HG02840 (cell line): Measurements from ENCODE around the gene MARCHF9.
A peak's percentile ranks its signal among the peaks of the same experiment; 100 is the strongest.

Experiments used
- ATAC-seq: cut with Tn5 transposase; IDR thresholded peaks from one replicate; pipeline ENCODE4 v1.9.1; 2021; ENCODE audit warnings: mild to moderate bottlenecking, moderate library complexity, moderate number of reproducible peaks; ENCODE audit not compliant: unreplicated experiment, low FRiP score

The MARCHF9 gene

DNA sequence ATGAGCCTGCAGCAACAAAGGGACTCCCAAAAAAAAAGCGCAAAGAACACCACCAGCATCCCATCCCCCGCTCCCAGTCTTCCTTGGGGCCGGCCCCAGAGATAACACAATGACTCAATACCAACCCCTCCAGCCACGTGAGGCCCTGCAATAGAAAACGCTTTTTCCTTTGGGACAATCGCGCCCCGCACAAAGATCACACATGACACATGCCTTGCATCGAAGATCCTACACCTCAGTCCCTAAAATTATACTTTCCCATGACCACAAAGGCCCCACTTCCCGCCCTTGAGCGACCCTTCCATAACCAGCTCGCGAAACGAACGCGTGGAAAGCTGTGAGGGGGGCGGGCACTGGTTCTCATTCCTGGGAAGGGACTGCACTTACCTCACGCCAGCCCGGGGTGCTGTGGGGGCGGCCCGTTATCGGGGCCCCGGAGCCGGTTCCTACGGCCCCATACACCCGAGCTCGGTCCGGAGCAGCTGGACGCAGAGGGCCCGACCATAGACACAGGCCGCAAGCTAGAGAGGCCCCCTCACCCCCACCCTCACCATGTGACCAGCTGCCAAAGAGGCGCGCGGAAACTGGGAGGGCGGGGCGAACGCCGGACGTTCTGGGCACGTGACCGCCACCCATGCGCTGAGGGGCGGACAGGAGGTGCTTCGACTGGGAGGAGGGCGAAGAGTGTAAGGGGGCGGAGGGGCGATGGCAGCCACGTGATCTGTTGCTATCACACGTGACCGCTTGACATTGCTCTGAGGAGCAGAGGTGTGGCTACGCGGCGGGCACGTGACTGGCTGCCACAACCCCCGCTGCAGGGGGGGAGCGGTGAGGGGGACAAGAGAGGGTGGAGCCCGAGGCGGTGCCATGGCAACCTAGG lies 2.9 kb upstream of the MARCHF9 start, which contains the start of gene CDK4:
CDK4 (minus strand) TSS at position 523 of the 880 bp plus-strand sequence. CDS start 593 bp downstream, outside the sequence.
- peak; percentile 70 for ATAC-seq

DNA sequence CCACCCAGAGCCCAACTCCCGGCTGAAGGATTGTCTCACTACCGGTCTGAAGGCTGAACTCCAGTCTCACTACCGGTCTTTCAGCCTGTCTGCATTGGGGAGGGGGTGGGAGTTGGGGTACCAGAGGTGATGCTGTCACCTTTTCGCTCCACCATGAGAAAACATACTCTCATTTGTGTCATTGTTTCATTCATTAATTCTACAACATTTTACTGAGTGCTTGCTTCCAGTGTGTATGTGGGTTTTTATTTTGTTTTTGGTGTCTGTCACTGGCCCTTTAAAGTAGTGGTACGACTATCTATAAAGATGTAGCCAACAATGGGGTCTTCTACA lies 2.3 kb upstream of the MARCHF9 start:
- no peak for ATAC-seq

DNA sequence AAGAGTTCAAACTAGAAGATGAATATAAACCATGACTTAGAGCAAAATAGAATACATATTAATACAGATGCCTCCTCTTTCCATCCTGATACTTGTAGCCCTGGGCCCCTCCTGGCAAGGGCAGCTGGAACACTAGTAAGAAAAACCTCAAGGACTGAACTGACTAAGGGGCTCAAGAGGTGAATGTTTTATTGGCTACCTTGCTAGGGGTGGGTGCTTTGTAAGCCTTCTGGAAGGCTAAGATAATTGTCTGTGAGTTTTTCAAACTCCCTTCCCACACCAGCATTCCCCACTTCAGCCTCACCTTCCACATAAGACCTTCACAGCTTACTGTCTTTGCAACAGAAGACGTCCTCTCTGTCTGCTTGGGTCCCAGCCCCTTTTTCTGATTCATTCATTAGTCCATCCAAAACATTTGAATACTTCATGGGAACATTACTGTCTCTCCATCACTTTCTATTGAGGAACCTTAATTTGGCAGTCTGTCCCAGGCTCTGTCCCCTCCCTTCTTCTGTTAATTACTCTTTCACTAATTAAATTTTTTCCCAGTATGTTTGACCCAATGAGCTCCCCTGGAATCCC lies 1.1 kb upstream of the MARCHF9 start:
- no peak for ATAC-seq

DNA sequence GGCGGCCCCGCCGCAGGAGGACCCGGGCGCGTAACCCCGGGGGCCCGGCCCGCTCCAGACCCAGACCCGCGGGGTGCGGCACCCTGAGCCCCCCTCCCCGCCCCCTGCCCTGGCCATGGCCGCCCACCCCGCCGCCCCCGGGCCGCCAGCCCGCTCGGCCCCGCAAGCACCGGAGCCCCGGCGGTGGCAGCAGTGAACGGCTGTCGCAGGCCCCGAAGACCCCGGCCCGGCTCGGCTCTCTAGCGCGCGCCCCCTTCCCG lies 221 bp downstream of the MARCHF9 start:
- ATAC-seq = no peak

DNA sequence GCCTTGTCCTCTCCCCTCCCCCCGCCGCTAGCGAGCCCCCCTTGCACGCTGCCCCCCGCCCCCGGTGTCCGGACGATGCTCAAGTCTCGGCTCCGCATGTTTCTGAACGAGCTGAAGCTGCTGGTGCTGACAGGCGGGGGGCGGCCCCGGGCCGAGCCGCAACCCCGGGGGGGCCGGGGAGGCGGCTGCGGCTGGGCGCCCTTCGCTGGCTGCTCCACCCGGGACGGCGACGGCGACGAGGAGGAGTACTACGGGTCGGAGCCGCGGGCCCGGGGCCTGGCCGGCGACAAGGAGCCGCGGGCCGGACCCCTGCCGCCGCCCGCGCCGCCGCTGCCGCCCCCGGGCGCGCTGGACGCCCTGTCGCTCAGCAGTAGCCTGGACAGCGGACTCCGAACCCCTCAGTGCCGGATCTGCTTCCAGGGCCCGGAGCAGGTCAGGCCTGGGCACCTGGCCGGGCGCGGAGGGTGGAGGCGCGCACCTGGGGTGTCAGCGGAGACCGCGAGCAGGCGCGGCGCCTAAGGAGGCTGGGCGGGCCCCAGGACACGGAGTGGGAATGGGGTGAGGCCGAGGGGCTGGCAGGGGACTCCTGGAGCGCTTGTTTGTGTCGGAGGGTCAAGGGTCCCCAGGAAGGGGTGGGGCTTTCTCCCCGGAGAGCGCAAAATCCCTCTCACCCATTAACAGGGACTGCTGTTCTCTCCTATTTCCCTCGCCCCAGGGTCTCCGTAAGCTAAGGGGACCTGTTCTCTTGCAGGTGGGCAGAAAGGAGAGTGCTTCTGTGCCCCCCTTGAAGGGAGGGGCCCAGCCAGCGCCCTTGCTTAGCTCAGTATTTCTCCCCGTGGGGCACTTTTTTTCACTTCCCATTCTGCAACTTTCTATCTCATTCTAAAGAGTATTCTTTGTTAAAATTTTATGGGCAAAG lies 810 bp downstream of the MARCHF9 start:
- no peak for ATAC-seq

DNA sequence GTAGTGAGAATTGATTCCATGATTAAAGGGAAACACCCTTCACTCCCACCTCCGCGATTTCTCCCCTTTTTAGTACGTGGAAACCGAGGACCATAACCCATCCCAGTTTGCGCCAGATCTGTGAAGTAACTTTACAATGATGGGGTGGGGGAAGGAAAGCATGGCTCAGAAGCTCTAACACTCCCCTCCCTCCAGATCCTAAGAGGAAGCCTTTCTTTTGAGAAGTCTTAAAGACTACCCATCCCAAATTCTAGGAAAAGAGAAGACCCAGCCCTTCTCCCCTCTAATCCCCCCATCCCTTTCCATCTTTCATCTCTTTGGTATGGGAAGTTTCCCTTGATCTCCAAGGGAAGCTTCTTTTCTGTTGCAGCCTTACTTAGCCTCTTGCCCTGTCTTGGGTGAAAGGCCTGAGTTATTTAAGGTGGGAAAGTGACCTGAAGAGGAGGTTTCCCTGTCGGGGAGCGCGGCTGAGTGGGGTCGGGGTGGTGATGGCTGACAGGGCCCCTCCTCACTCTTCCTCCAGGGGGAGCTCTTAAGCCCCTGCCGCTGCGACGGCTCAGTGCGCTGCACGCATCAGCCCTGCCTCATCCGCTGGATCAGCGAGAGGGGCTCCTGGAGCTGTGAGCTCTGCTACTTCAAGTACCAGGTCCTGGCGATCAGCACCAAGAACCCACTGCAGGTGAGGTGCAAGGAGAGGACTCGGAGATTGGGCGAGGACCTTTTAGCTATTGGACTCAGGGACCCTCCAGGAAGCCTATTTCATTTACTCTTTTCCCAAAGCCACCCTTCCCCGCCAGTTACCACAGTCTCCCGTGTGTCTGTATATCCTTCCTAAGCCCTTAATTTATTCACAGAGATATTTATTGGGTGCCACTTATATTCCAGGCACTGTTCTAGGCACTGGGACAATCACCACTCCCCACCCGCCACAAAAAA lies 1.8 kb downstream of the MARCHF9 start:
- no peak for ATAC-seq

DNA sequence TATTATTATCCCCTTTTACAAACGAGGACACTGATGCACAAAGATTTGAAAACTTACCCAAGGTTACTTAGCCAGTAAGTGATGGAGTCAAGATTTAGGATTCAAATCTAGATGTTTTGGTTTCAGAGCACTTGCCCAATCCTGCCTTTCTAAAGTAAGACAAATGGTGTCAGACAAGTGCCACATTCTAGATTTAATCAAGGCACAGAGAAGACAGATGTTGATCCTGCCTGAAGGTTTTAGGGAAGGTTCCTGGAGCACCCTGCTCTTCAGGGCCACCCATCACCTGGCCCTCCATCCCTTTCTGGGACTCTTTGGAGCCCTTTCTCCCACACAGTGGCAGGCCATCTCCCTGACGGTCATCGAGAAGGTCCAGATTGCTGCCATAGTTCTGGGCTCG lies 2.9 kb downstream of the MARCHF9 start:
- ATAC-seq = no peak

DNA sequence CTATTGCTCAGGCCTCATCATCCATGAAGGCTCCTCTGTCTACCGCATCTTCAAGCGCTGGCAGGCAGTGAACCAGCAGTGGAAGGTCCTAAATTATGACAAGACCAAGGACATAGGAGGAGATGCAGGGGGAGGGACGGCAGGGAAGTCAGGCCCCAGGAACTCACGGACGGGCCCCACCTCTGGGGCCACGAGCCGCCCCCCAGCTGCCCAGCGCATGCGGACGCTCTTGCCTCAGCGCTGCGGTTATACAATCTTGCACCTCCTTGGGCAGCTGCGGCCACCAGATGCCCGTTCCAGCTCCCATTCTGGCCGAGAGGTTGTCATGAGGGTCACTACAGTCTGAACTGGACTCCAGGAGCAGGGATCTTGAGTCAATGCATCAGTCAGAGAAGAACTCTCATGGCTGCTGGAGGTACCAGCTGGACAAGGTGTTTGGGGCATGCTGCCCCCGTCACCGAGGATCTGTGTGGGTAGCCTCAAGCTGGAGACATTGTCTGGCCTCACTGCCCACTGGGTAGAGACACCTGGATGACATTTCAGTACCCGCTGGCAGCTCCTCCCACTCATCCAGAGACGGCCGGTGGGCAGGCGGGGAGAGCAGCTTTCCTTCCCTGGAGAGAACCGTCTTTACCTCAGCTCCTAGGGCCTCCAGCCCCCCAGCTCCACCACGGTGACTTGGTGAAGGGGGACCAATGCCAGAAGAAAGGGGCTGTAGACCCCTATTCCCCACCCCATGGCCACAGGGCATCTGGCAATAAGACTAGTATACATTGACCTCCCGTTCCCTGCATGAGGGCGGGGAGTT lies 3.9 kb downstream of the MARCHF9 start:
- no peak for ATAC-seq

DNA sequence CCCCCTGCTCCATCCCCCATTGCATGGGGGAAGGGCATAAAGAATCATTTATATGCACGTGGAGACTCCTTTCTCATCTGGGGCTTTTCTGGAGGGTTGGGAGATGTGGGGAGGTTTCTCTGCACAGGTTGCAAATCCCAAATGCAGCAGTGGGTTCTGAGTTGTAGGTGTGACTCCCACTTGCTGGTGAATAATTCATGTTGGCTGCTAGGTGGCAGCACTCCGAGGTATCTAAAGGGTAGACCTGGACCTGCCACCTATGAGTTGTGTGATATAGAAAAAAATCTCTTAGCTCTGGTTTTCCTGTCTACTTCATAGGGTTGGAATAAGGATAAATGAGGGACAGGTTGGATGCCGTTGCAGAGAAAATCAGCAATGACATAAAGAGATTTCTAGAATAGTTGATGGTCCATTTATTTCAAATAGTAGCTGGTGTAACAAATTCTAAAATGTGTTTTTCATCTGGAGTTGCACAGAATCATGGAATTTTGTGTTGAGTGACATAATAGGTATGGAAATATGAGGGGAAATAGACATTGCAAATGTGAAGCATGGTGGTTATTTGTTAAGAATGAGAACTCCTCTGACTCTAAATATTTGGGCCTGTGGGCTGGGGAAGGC lies 4.6 kb downstream of the MARCHF9 start:
- ATAC-seq = no peak

DNA sequence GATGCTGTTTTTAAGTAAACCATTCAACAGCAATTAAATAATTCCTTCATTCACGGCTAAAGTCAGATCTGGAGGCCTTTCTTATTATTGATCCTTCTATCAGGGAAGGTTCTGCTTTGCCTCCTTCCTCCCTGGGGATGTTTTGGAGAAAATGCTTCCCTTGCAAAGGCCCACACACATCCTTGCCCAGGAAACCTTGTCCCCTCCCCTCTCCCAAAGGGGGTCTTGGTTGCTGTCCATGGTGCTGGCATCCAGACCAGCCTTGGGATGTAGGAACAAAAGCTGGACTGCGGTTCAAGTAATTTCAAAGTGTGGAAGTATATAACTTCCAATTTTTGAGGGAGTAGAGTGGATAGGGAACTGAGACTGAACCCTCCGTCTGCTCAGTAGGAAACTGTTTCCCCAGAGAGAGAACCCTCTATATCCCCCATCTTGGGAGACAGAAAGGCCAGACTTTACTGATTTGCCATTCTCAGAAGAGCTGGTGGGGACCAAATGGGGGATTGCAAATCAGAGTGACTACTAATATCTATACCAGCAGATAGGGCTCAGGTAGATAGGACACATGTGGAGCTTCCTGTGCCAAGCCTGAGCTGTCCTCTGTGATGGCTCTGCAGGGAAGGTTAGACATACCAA lies 5.6 kb downstream of the MARCHF9 start:
- ATAC-seq = no peak

DNA sequence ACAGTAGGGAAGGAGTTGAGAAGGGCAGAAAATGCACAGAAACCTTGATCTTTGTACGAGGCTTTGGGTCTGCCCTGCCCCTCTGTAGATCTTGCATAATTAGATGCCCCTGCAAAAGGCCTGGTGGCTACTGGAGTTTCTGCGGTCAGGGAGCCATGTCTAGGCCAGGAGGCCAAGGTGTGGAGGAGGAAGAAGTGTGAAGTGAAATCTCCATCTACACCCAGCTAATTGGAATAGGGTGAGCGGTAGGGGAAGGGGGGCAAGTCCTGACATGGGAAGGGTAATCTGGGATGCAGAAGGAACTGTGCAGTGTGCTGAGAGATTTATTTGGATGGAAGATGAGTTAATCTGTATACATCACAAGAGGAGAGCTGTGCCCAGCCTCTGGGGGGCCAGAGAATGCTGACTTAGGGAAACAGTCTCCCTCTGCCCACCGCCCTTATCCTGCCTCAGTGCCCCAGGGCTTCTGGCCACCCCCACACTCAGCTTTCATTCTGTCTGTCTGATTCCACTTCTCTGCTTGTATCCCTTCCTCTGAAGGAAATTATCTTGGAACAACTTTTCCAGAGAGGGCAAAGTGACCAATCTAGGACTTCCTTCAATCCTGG lies 6.6 kb downstream of the MARCHF9 start:
- ATAC-seq = no peak

DNA sequence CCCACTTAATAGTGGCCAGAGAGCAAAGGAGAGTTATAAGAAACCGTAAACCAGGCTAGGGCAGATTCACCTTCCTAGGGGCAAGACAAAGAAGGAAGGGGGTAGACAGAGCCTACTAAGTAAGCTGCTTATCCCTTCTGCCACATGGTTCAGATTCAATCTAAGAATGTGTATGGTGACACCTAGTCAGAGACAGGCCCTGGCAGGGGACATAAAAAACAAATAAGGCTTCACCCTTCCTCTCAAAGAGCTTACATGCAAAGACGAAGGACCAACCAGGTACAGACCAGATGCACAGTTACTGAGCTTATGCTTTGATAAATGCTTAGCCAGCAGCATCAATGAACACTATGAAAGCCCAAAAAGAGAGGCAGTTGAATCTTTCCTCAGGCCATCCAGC lies 7.6 kb downstream of the MARCHF9 start:
- no peak for ATAC-seq

DNA sequence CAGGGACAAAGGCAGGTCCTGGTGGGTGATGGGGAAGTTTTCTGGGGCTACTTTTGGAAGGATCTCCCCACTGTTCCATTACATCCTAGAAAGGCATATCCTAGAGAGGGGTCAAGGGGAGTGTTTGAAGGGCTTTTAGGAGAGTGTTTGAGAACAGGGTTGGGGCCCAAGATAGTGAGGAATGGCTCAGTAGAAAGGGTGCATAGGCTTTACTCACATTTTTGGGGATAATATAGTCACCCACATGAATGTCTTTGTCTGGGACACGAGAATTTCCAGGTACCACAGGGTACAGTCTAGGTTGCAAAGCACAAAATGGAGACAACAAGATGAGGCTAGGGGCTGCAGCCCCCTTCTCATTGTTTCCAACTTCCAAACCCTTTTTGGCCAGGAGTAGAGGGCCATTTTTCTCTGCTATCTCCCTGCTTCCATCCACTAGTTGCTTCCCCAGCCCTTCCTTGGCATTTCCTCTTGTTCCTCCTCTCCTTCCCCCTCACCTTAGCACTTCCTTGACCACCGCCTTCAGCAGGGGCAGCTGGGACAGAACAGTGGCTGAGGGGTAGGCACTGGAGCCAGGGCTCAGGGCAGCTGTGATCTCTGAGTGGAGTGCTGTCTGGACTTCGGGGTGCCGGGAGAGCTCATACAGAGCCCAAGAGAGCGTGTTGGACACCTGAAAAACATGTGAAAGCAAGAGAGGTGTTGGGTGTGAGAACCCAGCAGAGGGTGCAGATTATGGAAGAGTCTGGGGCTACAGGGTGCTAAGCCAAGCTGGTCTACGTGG lies 9.2 kb downstream of the MARCHF9 start:
- ATAC-seq = no peak

DNA sequence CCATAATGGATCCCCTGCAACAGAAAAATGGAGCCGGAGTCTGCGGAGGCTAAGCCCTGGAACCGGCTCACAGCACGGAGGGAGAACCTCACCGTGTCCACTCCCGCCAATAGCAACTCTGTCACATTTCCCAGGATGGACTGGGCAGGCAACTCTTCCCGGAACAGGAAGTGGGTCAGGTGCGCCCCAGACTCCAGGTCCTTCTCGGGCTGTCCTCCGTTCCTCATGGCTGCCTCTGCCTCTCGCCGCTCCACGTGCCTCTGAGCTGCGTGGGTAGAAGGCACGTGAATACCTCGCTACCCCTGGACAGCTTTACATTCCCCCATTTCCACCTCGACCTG lies 9.7 kb downstream of the MARCHF9 start:
- no peak for ATAC-seq

DNA sequence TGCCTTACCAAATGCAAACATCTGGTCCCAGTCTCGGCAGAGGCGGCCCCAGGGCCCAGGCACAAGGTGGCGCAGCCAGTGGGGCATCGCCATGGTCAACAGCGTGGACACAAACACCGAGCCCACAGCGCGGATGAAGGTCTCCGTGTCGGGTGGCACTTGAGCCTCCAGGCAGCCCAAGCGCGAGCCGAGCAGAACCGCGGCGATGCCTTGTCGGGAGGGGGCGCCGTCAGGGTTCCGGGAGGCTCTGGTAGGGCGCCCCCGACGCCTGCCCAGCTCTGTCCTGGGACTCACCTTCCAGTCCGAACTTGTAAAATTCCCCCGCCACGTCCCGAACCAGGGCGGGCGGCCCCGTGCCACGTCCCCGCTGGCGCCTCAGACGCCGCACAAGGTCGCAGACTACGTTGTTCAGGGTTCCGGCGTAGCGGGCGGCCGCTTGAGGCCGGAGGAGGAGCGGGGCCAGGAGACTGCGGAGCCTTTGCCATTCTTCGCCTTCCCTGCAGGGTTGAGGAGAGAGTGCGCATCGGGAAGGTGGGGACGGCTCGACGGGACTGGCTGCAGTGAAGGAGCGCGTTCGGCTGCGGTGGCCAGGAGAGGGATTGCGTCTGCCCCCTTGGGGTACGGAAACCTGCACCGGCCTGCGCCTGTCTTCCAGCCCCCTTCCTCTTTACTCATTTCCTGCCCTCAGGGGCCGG lies 10.2 kb downstream of the MARCHF9 start:
- ATAC-seq = peak; percentile 34

DNA sequence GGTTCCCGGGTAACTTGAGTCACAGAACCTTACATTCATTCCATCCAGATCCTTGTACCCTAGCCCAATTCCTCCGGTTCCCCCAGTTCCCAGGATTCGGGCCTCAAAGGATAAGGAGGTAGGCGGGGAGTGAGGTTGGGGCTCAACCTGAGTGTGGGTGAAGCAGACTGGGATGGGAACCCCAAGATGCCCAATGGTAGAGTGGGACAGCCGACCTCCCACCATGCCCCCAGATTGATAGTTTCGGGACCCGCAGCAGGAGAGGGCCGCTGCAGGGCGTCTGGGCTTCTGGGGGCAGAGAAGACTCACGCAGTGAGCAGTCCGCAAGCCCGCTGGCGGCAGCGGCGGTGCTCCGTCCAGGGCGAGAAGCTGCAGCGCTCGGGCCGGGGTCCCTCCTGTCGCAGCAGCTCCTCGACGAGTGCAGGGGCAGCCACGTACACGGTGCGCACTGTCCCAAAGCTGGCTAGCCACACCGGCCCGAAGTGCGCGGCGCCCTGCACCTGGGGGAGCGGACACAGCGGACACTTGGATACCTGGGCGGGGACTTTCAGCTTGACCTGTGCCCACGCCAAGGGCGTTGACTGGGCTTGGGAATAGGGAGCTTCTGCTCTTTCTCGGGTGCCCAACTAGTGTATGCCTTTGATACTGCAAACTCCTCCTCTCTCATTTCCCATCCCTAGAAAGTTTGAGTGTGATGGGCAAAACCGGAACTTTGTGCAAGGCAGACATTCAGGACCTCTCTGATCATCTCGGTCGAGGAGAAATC lies 11.0 kb downstream of the MARCHF9 start:
- ATAC-seq = no peak
